CD4-positive, alpha-beta T cell treated with Interleukin-17A for 1 hour (primary cell): Measurements from ENCODE around the gene COL6A2.
"Not testable (repeated sequence)": the region's sequence is repeated elsewhere in the genome, so short reads cannot be mapped to it uniquely, and the experiment has no call there.

Experiments
- DNase-seq: peaks from one replicate; pipeline ENCODE4 v3.0.0-alpha.2; 2020

COL6A2 gene

DNA sequence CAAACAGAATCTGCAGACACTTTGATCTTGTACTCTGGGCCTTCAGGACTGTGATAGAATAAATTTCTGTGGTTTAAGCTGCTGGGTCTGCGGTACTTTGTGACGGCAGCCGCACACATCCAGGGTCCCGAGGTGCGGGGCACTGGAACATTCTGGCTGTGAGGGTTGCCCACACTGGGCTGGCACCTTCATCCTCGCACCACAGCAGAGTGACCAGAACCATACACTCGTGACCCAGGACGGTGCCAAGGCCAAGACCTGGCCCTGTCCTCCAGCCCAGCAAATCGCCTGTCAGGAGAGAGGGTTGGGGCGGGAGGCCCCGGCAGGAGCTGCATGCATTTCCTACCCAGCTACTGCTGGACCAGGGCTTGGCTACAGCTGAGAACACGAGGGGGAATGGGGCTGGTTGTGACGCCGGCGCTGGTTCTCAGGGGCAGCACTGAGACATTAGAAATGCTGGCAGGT, 60.1 kb downstream of the COL6A2 start:
- DNase-seq = no peak

DNA sequence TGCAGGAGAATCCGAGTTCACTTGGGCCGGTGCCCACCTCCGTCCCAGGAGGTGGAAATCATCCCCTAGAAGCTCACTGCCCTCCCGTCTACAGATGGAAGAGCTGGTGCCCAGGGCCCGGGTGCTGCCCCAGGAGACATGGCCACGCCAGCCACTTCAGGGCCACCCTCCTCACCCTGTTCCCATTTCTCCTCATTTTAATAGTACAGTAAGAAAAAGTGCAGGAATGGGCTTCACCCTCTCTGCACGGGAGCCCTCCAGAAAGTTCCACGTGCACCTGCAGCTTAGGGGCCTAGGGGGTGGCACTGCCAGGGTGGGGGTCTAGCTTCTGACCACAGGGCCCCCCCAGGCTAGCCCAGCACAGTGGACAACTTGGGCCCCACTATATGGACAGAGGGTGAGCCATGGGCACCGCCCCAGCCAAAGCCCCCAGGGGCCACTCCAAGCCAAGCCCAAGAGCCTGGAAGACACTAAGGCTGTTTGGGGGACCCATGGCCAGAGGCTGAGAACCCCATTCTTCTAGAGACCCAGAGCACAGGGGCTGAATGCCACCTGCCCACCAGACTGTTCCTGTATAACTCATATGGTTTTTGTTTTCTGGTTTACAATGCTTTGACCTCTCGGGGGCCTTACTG, 60.9 kb downstream of the COL6A2 start:
- DNase-seq = no peak

DNA sequence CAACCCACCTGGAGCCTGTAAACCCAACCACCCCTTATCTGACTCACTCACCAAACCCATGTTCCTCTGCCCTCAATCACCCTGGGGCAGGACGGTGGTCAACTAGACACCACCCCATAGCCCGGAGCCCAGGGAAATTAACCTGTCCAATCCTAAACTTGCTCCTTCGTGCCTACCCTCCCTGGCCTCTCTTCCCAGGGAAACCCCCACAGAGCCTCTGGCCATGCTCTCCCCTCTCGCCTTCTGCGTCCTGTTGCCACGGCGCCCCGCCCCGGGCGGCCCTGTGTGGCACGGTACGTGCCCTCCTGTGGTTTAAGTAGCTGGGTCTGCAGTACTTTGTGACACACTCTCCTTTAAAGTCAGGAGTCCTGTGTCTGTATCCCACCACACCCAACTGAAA, 61.5 kb downstream of the COL6A2 start:
- no peak for DNase-seq

DNA sequence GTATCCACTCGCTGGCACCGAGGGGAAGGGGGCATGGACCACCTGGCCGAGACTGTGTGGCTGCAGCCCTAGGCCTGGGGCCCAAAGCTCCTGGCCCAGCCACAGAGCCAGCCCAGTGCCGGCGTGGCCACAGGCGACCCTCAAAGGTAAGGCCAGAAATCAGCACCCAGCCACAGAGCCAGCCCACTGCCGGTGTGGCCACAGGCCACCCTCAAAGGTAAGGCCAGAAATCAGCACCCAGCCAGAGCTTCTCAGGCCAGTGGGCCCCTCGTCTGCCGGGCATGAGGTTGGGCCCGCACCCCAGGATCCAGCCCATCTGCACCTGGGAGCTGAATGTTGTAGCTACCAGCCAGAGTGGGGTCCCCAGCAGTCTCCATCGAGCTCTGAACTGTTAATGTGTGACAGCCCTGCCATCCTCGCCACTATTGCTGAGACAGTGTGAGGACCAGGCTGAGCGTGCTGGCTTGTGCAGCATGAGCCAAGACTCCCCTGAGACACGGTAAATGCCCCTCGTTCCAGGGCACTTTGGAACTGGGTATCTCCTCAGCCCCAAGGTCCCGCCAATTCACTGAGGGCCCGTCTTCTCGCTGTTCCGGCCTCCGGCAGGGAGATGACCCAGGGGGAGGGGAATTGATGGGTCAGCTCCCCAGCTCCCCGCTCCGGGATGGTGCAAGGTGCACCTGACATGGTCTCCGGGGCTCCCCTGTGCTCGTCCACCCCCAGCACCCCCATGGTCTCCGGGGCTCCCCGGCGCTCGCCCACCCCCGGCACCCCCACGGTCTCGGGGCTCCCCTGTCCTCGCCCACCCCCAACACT, 62.1 kb downstream of the COL6A2 start:
- DNase-seq = no peak

DNA sequence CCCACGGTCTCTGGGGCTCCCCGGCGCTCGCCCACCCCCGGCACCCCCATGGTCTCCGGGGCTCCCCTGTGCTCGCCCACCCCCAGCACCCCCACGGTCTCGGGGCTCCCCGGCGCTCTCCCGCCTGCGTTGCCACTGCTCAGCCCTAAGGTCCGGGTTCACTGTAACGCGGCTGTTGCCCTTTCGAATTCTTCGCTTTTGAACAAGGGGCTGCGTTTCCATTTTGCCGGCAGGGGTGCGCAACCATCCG, 62.7 kb downstream of the COL6A2 start:
- DNase-seq = no peak

DNA sequence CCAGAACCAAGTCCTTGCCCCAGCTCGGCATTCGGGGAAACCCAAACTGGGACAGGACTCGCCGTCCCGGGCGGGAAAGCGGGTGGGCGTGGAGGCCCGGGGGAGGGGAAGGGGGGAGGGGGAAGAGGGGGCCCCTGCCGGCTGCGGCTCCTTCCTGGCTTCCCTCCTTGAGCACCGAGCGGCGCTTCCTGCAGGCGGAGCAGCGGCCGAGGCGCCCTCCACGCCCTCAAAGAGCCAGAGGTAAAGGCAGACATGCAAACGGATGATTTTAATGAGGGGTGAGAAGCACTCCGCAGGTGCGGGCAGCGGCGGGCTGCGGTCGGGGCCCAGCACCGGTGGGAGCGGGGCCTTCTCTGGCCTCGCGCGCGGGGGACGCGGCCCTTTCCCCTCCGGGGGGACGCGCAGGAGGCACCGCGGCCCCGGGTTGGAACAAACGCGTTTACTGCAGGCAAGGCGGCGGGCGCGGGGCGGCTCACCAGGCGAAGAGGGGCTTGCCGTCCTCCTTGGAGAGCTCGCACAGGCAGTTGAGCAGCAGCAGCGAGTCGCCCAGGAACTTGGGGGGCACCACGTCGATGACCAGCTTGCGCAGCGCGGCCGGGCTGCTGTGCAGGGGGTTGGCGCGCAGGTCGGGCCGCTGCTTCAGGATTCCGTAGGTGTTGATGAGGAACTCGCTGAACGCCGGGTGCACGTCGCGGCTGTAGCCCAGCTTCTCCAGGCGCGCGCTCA, 63.2 kb downstream of the COL6A2 start:
- DNase-seq = no peak

DNA sequence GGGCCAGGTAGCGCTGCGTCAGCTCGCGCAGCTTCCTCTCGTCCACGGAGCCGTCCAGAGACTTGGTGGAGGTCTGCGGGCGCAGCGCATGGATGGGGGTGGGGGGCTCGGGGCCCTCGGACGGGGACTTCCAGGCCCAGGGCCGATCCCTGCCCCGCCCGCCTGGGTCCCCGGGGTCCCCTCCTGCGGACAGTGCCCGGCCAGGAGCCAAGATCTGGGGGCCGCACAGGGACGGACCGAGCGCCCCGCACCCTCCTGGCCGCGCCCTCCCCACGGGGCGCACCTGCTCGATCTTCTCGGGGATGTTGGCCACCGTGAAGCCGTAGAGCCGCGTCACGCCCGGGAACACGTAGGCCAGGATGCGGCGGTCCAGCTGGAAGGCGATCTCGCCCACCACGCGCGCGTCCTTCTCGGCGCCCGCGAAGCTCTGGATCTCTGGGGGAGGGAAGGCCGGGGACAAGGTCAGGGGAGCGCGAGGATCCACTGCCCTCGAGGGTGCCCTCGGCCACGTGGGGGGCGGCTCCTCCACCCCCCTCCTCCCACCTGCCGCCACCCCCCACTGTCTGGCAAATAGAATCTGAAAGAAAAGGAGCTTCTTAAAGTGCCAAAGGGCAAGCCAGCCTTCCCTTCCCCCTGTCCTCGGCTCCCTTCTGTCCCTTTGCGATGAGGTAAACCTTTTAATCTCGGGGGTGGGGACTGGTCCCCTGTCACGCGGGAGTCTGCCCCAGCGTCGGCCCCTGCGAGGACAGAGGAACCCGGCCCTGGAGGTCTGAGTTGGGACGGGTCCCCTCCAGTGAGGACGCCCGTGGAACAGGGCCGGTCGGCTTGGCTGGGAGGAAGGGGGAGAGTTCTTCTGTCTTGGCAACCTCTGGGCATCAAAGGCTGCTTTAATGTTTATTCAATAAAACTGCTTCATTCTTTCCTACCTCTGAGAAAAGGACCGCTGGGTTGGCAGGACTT, 64.0 kb downstream of the COL6A2 start:
- no peak for DNase-seq

DNA sequence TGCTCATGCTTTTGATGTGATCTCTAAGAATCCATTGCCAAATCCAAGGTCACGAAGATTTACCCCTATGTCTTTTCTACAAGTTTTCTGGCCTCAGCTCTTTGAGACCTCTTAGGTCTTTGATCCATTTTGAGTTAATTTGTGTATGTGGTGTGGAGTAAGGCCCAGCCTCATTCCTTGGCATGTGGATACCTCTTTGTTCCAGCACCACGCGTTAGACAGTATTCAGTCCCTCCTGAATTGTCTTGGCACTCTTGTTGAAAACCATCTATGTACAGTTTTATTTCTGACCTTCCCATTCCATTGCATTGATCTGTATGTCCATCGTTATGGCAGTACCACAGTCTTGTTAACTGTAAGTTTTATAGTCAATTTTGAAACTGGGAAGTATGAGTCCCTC, 65.5 kb downstream of the COL6A2 start:
- no peak for DNase-seq

DNA sequence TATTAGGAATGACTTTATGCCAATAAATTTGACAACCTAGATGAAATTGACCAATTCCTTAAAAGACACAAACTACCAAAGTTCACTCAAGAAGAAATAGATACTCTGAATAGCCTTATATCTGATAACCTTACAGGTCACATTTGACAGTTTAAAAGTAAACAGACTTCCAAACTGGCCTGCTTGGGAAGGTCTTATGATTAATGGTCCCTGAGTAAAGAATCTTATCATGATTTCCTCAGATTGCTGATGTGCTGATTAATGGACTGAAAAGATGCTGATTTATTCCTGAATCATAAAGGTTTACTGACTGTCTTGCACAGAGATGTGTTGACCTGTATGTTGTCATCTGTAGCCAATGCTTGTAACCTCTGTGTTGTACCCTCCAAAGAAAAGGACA, 67.2 kb downstream of the COL6A2 start:
- DNase-seq = no peak

DNA sequence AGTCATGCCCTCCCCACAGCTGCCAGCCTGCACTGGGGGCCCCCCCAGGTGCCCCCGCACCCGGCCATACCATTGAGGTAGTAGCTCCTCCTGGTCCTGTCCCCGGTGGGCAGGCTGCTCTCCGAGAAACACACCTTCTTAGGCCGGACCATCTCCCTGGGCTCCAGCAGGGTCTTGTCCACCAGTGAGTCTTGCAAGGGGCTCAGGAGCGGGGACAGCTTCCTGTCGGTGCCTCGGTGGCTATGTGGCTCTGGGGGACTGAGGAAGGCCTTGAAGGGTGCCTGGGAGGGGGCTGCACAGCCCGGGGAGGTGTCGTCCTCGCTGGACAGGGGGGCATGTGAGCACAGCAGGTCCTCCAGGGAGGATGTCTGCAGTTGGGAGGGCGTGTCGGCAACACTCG, 70.3 kb downstream of the COL6A2 start:
- no peak for DNase-seq

DNA sequence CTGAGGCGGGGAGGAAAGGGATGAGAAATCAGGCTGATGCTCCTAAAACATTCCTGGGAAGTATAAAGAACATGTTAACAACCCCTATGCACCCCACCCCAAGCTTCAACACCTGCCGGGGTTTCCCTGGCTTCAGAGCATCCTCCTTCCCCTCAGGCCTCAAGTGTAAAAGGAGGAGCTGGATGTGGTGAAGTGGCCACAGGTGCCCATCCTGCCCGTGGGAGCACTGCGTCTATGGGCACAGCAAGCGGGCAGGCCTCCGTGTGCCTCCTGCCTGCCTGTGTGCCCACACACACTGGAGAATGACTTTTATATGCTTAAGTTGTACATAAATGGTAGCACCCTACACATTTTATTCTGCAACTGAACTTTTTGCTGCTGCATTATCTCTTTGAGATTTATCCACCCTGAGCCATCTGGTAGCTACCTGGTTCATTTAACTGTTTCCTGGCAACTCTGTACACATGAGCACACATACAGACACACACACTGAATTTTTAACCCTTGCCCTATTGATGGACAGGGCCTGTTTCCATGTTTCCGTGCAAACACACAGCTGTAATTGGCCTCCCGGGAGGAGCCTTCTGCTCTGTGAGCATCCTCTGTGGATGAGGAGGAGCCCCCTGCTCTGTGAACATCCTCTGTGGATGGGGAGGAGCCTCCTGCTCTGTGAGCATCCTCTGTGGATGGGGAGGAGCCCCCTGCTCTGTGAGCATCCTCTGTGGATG, 70.9 kb downstream of the COL6A2 start:
- no peak for DNase-seq

DNA sequence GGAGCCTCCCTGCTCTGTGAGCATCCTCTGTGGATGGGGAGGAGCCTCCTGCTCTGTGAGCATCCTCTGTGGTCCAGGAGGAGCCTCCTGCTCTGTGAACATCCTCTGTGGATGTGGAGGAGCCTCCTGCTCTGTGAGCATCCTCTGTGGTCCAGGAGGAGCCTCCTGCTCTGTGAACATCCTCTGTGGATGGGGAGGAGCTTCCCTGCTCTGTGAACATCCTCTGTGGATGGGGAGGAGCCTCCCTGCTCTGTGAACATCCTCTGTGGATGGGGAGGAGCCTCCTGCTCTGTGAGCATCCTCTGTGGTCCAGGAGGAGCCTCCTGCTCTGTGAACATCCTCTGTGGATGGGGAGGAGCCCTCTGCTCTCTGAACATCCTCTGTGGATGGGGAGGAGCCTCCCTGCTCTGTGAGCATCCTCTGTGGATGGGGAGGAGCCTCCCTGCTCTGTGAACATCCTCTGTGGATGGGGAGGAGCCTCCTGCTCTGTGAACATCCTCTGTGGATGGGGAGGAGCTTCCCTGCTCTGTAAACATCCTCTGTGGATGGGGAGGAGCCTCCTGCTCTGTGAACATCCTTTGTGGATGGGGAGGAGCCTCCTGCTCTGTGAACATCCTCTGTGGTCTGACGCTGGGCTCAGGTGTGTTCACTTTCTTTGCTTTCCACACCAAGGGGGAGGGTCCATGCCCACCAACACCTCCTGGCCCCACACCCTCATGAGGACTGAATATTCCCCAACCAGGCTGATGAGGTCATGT, 72.7 kb downstream of the COL6A2 start:
- DNase-seq = peak; percentile 67

DNA sequence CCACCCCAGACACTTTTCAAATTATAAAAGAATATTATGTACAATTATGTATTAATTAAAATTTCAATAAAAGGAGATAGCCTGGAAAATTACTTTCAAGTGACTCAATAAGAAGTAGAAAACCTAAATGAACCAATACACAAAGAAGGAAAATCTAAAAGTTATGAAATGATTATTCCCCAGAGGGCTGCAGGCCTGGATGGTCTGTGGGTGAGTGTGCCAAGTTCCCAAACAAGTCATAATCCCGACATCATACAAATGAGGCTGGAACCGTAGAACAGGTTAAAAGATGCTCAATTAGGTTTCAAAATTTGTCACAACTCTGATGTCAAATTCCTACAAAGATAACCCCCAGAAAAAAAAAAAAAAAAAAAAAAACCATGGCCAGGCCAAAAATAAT, 73.7 kb downstream of the COL6A2 start:
- no peak for DNase-seq

DNA sequence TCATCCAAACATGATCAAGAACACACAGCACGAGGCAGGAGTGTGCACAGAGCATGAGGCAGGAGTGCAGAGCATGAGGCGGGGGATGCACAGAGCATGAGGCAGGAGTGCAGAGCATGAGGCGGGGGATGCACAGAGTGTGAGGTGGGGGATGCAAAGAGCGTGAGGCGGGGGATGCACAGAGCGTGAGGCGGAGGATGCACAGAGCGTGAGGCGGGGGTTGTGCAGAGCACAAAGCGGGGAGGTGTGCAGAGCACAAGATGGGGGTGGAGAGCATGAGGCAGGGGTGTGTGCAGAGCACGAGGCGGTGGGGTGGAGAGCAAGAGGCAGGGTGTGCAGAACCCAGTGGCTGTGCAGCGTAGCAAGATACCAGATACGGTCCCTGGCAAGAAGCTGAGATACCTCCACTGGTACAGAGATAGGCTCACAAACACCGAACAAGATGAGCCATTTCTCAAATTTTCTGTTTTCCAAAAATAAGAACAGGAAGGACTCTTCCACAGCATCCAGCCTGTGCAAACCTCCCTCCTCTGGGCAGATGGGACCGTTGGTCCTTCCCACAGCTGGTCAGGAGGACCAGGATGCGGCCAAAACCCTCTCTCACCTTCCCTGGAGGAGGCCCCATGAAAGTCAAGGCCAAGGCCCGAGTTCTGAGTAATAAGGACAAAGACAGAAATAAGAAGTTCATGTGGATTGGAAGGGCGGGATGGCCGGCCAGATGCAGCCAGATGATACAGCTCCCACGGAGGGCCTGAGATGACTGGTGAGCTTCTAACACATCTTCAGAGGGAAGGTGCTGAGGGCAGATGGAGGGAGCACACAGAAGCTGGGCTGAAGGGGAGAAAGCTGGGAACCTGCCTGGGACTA, 74.3 kb downstream of the COL6A2 start:
- no peak for DNase-seq

DNA sequence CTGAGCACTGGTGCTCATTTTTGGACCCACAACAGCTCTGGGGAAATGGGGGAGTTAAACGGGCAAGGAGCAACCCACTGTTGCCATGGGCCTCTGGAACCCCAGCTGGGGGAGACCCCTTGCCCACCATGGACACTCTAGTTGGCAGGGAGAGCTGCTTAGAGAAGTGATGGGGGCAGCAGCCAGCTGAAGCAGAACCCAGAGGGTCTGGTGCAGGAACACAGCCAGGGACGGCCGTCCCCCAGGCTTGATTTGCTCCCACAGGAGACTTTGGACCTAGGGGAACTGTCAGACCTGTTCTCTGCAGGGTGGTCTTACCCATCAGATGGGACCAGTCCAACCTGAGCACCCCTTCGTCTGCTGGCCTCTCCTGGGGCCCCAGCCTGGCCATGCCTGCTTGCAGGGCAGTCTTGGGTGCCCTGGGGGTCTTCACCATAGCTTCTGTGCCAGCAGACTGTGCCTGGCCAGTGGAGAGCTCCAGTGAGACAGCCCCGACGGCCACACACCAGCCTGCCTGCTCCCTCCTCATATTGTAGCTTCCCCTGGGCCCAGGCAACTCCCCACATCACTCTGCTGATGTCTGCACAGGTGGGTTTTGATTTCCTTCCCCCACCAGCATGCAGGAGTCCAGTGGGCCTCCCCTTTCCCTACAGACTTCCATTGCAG, 75.1 kb downstream of the COL6A2 start:
- DNase-seq = no peak

DNA sequence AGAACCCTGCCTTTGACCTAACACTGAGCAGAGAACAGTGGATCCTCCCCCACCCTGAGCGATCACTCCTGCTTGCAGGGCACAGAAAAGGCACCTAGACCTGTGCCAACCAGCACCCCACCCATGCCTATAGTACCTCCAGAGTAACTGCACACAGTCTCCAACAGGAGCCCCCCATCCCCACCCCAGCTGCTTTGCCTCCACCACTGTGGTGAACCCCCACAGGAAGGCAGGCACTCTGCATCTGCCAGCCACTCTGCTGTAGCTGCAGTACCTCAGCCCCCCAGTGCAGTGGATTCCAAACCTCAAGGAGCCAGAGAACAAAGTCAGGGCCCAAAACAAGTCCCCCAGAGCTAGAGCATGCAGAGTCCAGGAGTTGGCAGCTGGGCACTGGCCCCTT, 75.7 kb downstream of the COL6A2 start:
- no peak for DNase-seq

DNA sequence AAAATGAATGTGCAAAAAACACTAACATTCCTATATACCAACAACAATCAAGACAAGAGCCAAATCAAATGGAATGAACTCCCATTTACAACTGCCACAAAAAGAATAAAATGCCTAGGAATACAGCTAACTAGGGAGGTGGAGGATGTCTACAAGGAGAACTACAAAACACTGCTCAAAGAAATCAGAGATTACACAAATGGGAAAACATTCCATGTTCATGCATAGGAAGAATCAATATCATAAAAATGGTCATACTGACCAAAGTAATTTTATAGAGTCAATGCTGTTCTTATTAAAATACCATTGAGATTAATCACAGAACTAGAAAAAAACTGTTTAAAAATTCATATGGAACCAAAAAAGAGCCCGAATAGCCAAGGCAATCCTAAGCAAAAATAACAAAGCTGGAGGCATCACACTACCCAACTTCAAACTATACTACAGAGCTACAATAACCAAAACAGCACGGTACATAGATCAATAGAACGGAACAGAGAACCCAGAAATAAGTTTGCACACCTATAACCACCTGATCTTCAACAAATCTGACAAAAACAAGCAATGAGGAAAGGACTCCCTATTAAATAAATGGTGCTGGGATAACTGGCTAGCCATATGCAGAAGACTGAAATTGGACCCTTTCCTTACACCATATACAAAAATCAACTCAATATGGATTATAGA, 78.7 kb downstream of the COL6A2 start:
- not testable (repeated sequence) for DNase-seq

DNA sequence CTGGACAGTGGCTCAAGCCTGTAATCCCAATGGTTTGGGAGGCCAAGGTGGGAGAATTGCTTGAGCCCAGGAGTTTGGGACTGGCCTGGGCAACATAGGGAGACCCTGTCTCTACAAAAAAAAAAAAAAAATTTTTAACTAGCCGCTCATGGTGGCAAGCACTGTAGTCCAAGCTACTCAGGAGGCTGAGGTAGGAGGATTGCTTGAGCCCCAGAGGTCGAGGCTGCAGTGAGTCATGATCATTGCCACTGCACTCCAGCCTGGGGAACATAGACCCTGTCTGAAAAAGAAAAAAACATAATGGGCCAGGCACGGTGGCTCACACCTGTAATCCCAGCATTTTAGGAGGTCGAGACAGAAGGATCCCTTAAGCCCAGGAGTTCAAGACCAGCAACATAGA, 81.0 kb downstream of the COL6A2 start:
- no peak for DNase-seq
